Ascending aorta (tissue), 2 donors: ENCODE data around the gene PLCB3. TPM values are rescaled to one million over a fixed set of nuclear protein-coding genes. Genes with fewer than 3 reads are reported as not detected.
"Not testable (repeated sequence)": the region's sequence is repeated elsewhere in the genome, so short reads cannot be mapped to it uniquely, and the experiment has no call there.

Experiments
- DNase-seq, 2 donors: peaks; one replicate each; pipeline ENCODE4 v3.0.0-alpha.2; 2019; ENCODE audit warnings: low spot score in 2 of 2
- H3K27ac ChIP-seq, 2 donors: fragments of 200-600 bp; sonication (generic); one replicate each; pipeline ENCODE4 v1.5.1; 2016 to 2017; ENCODE audit warnings: mild to moderate bottlenecking in 1 of 2
- H3K27me3 ChIP-seq: fragments of 200-600 bp; sonication (generic); one replicate; pipeline ENCODE4 v1.5.1; 2017
- H3K36me3 ChIP-seq, 2 donors: fragments of 200-600 bp; sonication (generic); one replicate each; pipeline ENCODE4 v1.5.1; 2016
- H3K4me1 ChIP-seq, 2 donors: fragments of 200-600 bp; sonication (generic); one replicate each; pipeline ENCODE4 v1.5.1; 2016 to 2017; ENCODE audit warnings: mild to moderate bottlenecking in 1 of 2
- H3K4me3 ChIP-seq, 2 donors: fragments of 200-600 bp; sonication (generic); one replicate each; pipeline ENCODE4 v1.5.1; 2016 to 2017; ENCODE audit warnings: mild to moderate bottlenecking in 1 of 2
- H3K9me3 ChIP-seq, 2 donors: fragments of 200-600 bp; sonication (generic); one replicate each; pipeline ENCODE4 v1.5.1; 2016
- intact Hi-C: fragments of 100-400 bp; cut with DNase I; formaldehyde crosslinking; loops from one replicate; pipeline ENCODE4 v1.15.1; 2023
- total RNA-seq: library from RNA; depleted of rRNA; stranded (reverse); fragments of >200 nt; gene quantifications from one replicate; pipeline ENCODE4 v1.1.0, GENCODE V29; 2016
- TF ChIP-seq, protein P1 (sequence below), 3 experiments: fragments of 200-600 bp in 2 of 3; fragments of 450-650 bp in 1 of 3; sonication (generic) in 2 of 3; IDR thresholded peaks; one replicate each; pipeline ENCODE4 v1.5.1; 2016 to 2019; ENCODE audit warnings: antibody characterized with exemption in 3 of 3, mild to moderate bottlenecking in 1 of 3, moderate library complexity in 1 of 3

Gene PLCB3
- total RNA-seq, 1 donor from 2014 or later, result 54.0 TPM

DNA sequence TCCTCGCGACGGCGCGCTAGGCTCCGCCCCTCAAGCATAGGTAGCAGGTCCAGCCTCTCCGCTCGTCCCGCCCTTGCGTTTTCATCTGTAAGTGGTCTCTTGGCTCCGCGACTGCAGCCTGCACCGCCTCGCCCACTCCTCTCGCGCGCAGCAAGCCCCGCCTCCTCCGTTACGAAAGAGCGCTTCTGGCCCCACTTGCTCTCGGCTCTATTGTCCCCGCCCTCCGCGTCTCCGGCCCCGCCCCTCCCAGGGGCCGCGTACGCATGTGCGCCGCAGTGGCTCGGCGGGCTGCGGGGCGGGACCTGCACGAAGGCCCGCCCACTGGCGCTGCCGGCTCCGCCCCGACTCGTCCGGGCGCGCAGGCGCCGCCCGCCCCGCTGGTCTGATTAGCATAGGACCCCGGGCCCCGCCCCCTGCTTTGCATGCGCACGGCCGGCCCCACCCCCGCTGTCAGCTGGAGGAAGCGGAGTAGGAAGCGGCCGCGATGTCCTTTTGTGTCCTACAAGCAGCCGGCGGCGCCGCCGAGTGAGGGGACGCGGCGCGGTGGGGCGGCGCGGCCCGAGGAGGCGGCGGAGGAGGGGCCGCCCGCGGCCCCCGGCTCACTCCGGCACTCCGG is 53.9 kb downstream of the PLCB3 start, which contains the start of gene ESRRA:
TSS of gene ESRRA (plus strand) at position 450 of the 616 bp plus-strand sequence. CDS start 1,656 bp downstream, outside the sequence.
- intact Hi-C loops, result loop anchor here (1.0 to 2.0 kb wide), 5 partner anchors 12 to 64 kb away; partner anchors contain the start of genes FKBP2, GPR137, RPS6KA4 and TRMT112
- H3K4me3 ChIP-seq, result peak within 1 kb of the TSS; percentile 72 to 81
- peak within 1 kb of the TSS; percentile 68 to 86 for H3K27ac ChIP-seq
- no peaks in the 10 kb centered on the region for H3K36me3 ChIP-seq
- H3K27me3 ChIP-seq, result no peaks in the 10 kb centered on the region
- peaks cover 10 to 15% of the 10 kb centered on the region in 2 donors for H3K4me1 ChIP-seq
- TF ChIP-seq, protein P1, sequence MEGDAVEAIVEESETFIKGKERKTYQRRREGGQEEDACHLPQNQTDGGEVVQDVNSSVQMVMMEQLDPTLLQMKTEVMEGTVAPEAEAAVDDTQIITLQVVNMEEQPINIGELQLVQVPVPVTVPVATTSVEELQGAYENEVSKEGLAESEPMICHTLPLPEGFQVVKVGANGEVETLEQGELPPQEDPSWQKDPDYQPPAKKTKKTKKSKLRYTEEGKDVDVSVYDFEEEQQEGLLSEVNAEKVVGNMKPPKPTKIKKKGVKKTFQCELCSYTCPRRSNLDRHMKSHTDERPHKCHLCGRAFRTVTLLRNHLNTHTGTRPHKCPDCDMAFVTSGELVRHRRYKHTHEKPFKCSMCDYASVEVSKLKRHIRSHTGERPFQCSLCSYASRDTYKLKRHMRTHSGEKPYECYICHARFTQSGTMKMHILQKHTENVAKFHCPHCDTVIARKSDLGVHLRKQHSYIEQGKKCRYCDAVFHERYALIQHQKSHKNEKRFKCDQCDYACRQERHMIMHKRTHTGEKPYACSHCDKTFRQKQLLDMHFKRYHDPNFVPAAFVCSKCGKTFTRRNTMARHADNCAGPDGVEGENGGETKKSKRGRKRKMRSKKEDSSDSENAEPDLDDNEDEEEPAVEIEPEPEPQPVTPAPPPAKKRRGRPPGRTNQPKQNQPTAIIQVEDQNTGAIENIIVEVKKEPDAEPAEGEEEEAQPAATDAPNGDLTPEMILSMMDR (IDR thresholded peaks at IDR 0.05), result no peak
- peak; percentile 100 for DNase-seq
- no peaks in the 10 kb centered on the region for H3K9me3 ChIP-seq

GRCh38 chr11:64305691-64306562 is 54.6 kb downstream of the PLCB3 start:
- intact Hi-C loops, result loop anchor here (1.0 to 2.0 kb wide), 5 partner anchors 11 to 65 kb away; partner anchors contain the start of genes FKBP2, GPR137, RPS6KA4 and TRMT112
- Histone ChIP-seq H3K36me3 (no peaks in the 10 kb centered on the region), H3K27me3 (no peaks in the 10 kb centered on the region), H3K4me3 (peak overlapping the region; percentile 72 to 81), H3K27ac (peak overlapping the region; percentile 4 to 75), H3K9me3 (no peaks in the 10 kb centered on the region), H3K4me1 (peaks cover 3 to 8% of the 10 kb centered on the region in 2 donors)
- peak in 1 of 2 donors; percentile 82 for DNase-seq
- TF ChIP-seq, protein P1 (IDR thresholded peaks at IDR 0.05), result peak in 2 of 3 experiments; percentile 5 to 38

GRCh38 chr11:64306563-64306875 is 55.2 kb downstream of the PLCB3 start:
- Histone ChIP-seq H3K4me1 (peaks cover 3 to 8% of the 10 kb centered on the region in 2 donors), H3K27me3 (no peaks in the 10 kb centered on the region), H3K4me3 (peak overlapping the region; percentile 72 to 81), H3K27ac (peak overlapping the region; percentile 4 to 33), H3K9me3 (no peaks in the 10 kb centered on the region), H3K36me3 (no peaks in the 10 kb centered on the region)
- TF ChIP-seq, protein P1 (IDR thresholded peaks at IDR 0.05), result no peak
- DNase-seq, result no peak
- intact Hi-C loops, result no loop called here

DNA sequence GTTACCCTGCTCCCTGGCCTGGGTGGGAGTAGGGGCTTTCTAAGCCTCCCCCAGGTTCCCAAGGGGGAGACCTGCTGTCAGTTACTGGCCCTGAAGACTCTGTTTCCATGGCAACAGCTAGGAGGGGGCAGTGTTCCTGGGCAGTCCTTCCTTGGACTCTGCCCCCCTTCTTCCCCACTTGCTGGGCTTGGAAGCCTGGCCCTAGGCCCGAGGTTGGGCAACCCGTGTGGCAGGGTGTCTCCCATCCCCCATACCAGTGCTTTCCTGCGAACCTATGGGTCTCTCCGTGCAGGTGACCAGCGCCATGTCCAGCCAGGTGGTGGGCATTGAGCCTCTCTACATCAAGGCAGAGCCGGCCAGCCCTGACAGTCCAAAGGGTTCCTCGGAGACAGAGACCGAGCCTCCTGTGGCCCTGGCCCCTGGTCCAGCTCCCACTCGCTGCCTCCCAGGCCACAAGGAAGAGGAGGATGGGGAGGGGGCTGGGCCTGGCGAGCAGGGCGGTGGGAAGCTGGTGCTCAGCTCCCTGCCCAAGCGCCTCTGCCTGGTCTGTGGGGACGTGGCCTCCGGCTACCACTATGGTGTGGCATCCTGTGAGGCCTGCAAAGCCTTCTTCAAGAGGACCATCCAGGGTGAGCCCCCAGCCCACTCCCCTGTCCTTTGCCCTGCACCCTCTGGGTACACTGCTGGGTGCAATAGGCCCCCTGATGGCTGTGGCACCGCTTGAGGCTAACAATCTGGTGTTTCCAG is 55.7 kb downstream of the PLCB3 start:
- Histone ChIP-seq H3K9me3 (no peaks in the 10 kb centered on the region), H3K4me1 (peaks cover 3 to 8% of the 10 kb centered on the region in 2 donors), H3K36me3 (no peaks in the 10 kb centered on the region), H3K27ac (peak overlapping the region in 1 of 2 donors; percentile 33), H3K4me3 (peak overlapping the region; percentile 72 to 81), H3K27me3 (no peaks in the 10 kb centered on the region)
- TF ChIP-seq, protein P1 (IDR thresholded peaks at IDR 0.05), result no peak
- intact Hi-C loops, result no loop called here
- peak in 1 of 2 donors; percentile 73 for DNase-seq

GRCh38 chr11:64307795-64308194 is 56.5 kb downstream of the PLCB3 start:
- DNase-seq, intact Hi-C loops, H3K9me3 ChIP-seq, H3K27ac ChIP-seq, H3K4me3 ChIP-seq, H3K4me1 ChIP-seq, H3K36me3 ChIP-seq, H3K27me3 ChIP-seq: not testable (repeated sequence)
